GM19467 (cell line): ENCODE measurements around the gene GTPBP8.

Experiments
- ATAC-seq: cut with Tn5 transposase; IDR thresholded peaks from one replicate; pipeline ENCODE4 v1.9.1; 2021; ENCODE audit warnings: mild to moderate bottlenecking, moderate library complexity; ENCODE audit not compliant: unreplicated experiment

GTPBP8 gene

GRCh38 chr3:112990672-112991602 lies at the start of gene GTPBP8:
Gene GTPBP8 (plus strand): TSS chr3:112990984. CDS start chr3:112991000, 16 bp downstream.
- ATAC-seq = peak; percentile 95

- no peak for ATAC-seq
These were observed 42.4 kb upstream of the GTPBP8 start for GRCh38 chr3:112948346-112948838.

GRCh38 chr3:112956351-112956750 lies 34.4 kb upstream of the GTPBP8 start:
- no peak for ATAC-seq

GRCh38 chr3:112958811-112959560 lies 31.8 kb upstream of the GTPBP8 start:
- ATAC-seq = no peak

GRCh38 chr3:112963683-112964082 lies 27.1 kb upstream of the GTPBP8 start:
- no peak for ATAC-seq

GRCh38 chr3:112965656-112966055 lies 25.1 kb upstream of the GTPBP8 start:
- ATAC-seq = no peak

GRCh38 chr3:112966633-112967032 lies 24.2 kb upstream of the GTPBP8 start:
- no peak for ATAC-seq

GRCh38 chr3:112967425-112967824 lies 23.4 kb upstream of the GTPBP8 start:
- ATAC-seq = no peak

GRCh38 chr3:112967828-112968227 lies 23.0 kb upstream of the GTPBP8 start:
- ATAC-seq = no peak

GRCh38 chr3:112972158-112972557 lies 18.6 kb upstream of the GTPBP8 start:
- no peak for ATAC-seq

GRCh38 chr3:112973325-112974177 lies 17.2 kb upstream of the GTPBP8 start:
- ATAC-seq = peak; percentile 87

GRCh38 chr3:112974178-112974517 lies 16.6 kb upstream of the GTPBP8 start:
- ATAC-seq = peak; percentile 25

- ATAC-seq = no peak
These were observed 15.9 kb upstream of the GTPBP8 start, which contains the start of gene CD200R1 for GRCh38 chr3:112974894-112975293. Gene CD200R1 (minus strand): TSS chr3:112975103. CDS start chr3:112974857, 246 bp downstream.

- no peak for ATAC-seq
These were observed 14.8 kb upstream of the GTPBP8 start for GRCh38 chr3:112976001-112976400.

- ATAC-seq = no peak
These were observed 13.8 kb upstream of the GTPBP8 start for GRCh38 chr3:112976953-112977352.

GRCh38 chr3:112979244-112979832 lies 11.4 kb upstream of the GTPBP8 start:
- no peak for ATAC-seq

GRCh38 chr3:112980080-112980479 lies 10.7 kb upstream of the GTPBP8 start:
- ATAC-seq = no peak

GRCh38 chr3:112982710-112983109 lies 8.1 kb upstream of the GTPBP8 start:
- ATAC-seq = no peak

GRCh38 chr3:112984485-112984884 lies 6.3 kb upstream of the GTPBP8 start:
- no peak for ATAC-seq

- ATAC-seq = no peak
These were observed 3.0 kb upstream of the GTPBP8 start for GRCh38 chr3:112987710-112988334.
